GM18498 (cell line): ENCODE results near the gene ARPC5.
"Not testable (repeated sequence)": the region's sequence is repeated elsewhere in the genome, so short reads cannot be mapped to it uniquely, and the experiment has no call there.

Source experiments
- ATAC-seq: cut with Tn5 transposase; IDR thresholded peaks from one replicate; pipeline ENCODE4 v1.9.1; 2021; ENCODE audit warnings: mild to moderate bottlenecking, moderate library complexity; ENCODE audit not compliant: unreplicated experiment

ARPC5 gene

GRCh38 chr1:183612975-183613374, 22.6 kb downstream of the ARPC5 start:
- ATAC-seq: not testable (repeated sequence)

DNA sequence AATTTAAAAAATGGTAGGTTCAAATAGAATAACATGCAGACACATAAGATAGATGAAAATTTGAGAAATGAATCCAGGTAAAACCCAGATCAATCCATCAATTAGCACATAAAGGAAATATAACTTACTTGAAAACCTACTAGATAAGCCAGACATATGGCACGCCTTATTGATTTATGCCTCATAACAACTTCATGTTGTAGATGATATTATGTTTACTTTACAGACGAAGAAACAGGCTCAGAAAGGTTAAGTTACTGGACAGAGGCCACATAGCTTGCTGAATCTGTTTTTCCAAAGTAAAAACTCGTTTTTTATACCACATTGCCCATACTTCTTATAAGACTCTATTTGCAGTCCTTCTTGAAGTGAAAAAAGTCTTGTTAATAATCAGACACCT, 23.2 kb downstream of the ARPC5 start:
- ATAC-seq: no peak

- no peak for ATAC-seq
Observed at GRCh38 chr1:183611021-183611420, 24.6 kb downstream of the ARPC5 start.

- no peak for ATAC-seq
Observed at GRCh38 chr1:183609759-183610452, 25.7 kb downstream of the ARPC5 start.

- ATAC-seq: peak; percentile 43
Observed at GRCh38 chr1:183609313-183609712, 26.3 kb downstream of the ARPC5 start.

GRCh38 chr1:183607322-183607980, 28.1 kb downstream of the ARPC5 start:
- no peak for ATAC-seq

DNA sequence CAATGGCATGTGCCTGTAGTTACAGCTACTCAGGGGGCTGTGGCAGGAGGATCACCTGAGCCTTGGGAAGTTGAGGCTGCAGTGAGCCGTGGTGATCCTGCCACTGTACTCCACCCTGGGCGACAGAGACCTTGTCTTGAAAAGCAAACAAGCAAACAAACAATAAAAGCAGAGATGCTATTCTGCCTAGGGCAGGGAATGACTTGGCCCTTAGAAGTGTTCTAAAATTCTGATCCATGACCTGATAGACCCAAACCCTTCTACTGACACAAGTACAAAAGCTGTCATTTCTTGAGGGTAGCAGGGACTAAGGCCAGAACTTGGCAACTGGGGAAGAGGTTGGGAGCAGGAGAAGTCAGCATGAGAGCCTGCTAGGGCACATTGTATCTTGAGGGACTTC, 29.7 kb downstream of the ARPC5 start:
- ATAC-seq: no peak

DNA sequence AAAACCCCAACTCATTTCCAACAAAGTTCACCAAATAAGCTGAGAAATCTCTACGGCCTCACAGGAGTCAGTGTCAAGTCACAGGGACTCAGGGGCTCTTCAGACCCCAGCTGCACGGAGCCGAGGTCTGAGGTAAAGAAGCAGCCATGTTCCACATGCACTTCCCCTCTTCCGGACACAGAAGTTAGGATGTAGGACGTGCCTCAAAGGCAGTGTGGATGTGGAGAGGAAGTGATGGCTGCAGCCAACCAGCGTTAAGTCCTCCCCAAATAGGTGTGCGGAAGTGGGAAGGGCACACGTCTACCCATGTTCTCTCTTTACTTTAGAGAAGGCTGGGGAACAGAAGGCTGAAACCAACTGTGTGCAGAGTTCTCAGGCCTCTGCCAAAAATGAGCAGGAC, 30.8 kb downstream of the ARPC5 start:
- peak; percentile 36 for ATAC-seq

DNA sequence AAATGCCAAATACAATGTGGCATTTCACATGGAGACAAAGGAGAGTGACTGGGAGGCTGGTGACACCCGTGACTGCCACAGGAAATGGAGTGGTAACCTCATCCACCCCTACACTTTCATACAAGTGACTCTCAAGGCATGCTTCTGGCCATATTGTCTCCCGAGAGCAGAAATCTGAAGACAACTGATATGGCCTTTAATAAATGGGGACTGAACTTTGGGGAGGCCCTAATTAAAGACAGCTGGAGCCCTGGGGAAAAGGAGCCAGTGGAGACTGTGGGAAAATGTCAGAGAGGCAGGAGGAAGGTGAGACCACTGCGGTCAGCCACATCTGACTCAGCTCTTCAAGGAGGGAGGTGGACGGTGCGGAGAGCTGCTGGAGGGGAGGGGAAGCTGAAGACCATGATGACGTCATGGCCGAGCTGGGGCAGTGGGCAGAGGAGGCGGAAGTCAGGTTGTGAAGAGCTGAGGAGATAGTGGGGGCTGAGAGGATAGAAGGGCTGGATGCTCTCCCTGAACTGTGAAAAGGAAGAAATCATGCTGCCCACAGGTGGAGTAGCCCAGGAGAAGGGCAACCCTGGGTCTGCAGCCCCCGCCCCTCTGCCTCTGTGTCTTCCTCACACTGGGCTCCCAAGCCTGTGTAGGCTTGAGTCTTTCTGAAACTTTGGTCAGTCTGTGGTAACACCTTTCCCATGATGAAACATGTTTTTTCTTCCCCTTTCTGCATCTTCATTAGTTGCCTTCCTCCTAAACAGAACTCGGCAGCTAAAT, 31.4 kb downstream of the ARPC5 start:
- ATAC-seq: peak; percentile 55

- ATAC-seq: no peak
Observed at GRCh38 chr1:183602510-183602909, 33.1 kb downstream of the ARPC5 start.

DNA sequence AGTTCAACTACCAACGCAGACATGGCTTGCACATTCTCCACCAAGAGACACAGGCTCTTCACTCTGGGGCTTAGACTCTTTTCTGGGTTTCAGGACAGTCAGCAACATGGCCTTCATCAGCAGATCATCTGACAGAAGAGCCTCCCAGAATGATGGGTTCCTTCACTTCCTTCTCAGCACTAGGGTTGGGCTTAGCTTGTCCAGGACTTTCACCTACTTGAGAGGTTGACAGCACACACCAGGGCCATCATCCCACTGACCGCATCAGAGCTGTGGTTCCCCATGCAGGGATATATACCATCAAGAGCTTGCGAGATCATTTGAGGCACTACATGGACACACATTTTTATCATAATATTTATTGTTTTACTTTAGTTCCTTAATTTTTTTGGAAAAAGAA, 34.9 kb downstream of the ARPC5 start:
- no peak for ATAC-seq

- ATAC-seq: no peak
Observed at GRCh38 chr1:183600136-183600535, 35.4 kb downstream of the ARPC5 start.

DNA sequence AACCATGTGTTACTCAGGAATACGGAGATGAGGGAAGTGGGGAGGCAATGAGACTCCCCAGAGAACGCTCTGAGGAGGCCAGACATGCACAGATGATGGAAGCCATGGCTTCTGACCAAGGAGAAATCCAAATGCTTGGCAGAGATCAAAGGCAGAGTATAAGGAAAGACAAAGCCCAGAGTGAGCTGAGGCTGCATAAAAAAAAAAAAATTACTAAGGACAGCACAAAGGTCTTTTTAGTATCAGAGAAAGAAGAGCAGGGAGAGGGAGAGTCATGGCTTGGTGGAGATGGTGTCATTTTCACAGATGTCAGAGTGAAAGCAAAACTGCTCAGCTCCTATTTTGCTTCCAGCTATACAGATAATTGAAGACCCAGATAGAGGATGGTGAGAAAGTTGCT, 37.2 kb downstream of the ARPC5 start:
- peak; percentile 74 for ATAC-seq

DNA sequence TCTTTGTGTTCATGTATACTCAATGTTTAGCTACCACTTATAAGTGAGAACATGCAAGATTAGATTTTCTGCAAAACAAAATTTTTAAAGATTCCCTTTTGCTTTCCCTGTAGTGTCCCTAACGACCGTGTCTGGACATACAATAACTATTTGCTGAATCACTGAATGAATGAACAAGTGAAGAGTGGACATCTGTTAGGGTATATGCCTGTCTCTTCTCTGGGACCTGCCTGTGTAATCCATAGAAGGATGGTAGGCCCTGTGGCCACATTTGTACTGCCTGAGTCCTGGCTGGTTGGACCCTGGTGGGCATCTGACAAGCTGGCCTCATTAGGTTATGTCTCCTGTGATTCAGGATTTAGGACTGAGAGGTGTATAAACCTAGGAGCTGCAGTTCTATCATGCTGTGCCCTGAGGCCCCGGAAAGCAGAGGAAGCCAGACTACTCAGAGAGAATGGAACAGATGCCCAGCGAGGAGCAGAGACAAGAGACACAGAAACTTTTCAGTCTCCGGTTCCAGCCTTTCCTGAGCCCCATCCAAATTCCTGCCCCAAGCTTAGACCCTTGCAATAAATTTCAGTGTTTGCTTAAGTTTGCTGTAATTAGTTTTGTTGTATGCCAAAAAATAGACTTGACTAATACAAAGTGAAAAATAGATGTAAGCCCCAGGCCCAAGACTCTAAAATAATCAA, 37.8 kb downstream of the ARPC5 start:
- ATAC-seq: no peak

GRCh38 chr1:183596500-183596899, 39.1 kb downstream of the ARPC5 start:
- ATAC-seq: no peak

DNA sequence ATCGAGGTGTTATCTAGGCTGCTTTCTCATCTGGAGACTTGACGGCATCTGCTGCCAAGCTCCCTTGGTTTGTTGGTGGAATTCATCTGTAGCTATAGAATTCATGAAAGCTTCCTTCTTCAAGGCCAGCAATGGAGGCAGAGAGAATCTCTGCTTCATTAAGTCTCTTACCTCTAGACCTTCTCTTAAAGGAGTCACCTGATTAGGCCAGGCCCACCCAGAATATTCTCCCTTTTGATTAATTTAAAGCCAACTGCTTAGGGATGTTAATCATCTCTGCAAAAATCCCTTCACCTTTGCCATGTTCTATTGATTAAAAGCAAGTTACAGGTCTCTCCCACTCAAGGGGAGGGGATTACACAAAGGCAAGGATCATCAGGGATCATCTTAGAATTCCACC, 40.0 kb downstream of the ARPC5 start:
- ATAC-seq: no peak

- peak; percentile 51 for ATAC-seq
Observed at GRCh38 chr1:183593356-183593755, 42.2 kb downstream of the ARPC5 start.

- no peak for ATAC-seq
Observed at GRCh38 chr1:183592733-183593132, 42.9 kb downstream of the ARPC5 start.

GRCh38 chr1:183590244-183591191, 45.1 kb downstream of the ARPC5 start, which contains the start of gene NCF2:
Gene NCF2 (minus strand): TSS chr1:183590459. CDS start chr1:183590329, 130 bp downstream.
- peak; percentile 84 for ATAC-seq

GRCh38 chr1:183589874-183590243, 45.7 kb downstream of the ARPC5 start:
- no peak for ATAC-seq
